HCT116 (cell line): ENCODE results near the gene WDR31. TPM values are rescaled to one million over a fixed set of nuclear protein-coding genes. Genes with fewer than 3 reads are reported as not detected.

Source experiments
- ATAC-seq: fragments of 200-7000 bp; cut with Tn5 transposase; 2 replicates; pipeline ENCODE4 v1.9.1; 2020; ENCODE audit warnings: mild to moderate bottlenecking, moderate library complexity
- BruUV-seq: library from RNA; stranded (reverse); fragments of 400-500 nt; replicated peaks from 2 replicates; lab custom pipeline; 2021; lab: Mats Ljungman, UMichigan
- CTCF ChIA-PET: fragments of 300-600 bp; sonication (Branson Sonifier 250); formaldehyde crosslinking; loops from one replicate; lab custom pipeline; 2021; ENCODE audit warnings: antibody characterized with exemption; lab: Charles Lee
- POLR2A ChIA-PET: fragments of 300-600, 350-600 bp; sonication (Branson Sonifier 250); formaldehyde crosslinking; loops from one replicate; lab custom pipeline; 2021; ENCODE audit warnings: antibody characterized with exemption; lab: Charles Lee
- RAD21 ChIA-PET, 2 experiments: fragments of 300-600 bp; sonication (Branson Sonifier 250); formaldehyde crosslinking; loops; one replicate each; lab custom pipeline; 2023; ENCODE audit warnings: low total read pairs in 2 of 2; ENCODE audit not compliant: uncharacterized antibody in 2 of 2, unreplicated experiment in 2 of 2, low non-redundant PET in 1 of 2; lab: Charles Lee
- DNase-seq: peaks from one replicate; pipeline ENCODE4 v3.0.0-alpha.2; 2010; ENCODE audit warnings: low read depth, low spot score
- H2AFZ ChIP-seq: fragments of 200-600 bp; shearing (Covaris generic), sonication (generic); 2 replicates; pipeline ENCODE4 v1.6.1; 2017; ENCODE audit warnings: low read depth, mixed run types, mixed read lengths, antibody characterized with exemption, low read length; ENCODE audit not compliant: poor library complexity, severe bottlenecking
- H3K27ac ChIP-seq: 2 replicates; pipeline ENCODE4 v1.5.1; 2012; ENCODE audit warnings: low read depth, low read length
- H3K27me3 ChIP-seq: fragments of 200-600 bp; sonication (generic); 2 replicates; pipeline ENCODE4 v1.6.1; 2016; ENCODE audit warnings: mixed run types, low read length, mixed read lengths; ENCODE audit not compliant: insufficient read depth
- H3K36me3 ChIP-seq, 2 experiments: fragments of 200-500 bp in 1 of 2; fragments of 200-600 bp in 1 of 2; sonication (Bioruptor generic) in 1 of 2; sonication (generic) in 1 of 2; 2 replicates each; pipeline versions ENCODE4 v1.5.1 to v1.6.1; 2014 to 2016; ENCODE audit warnings: low read length in 2 of 2, inconsistent platforms in 1 of 2, mixed read lengths in 1 of 2, mixed run types in 1 of 2; ENCODE audit not compliant: insufficient read depth in 2 of 2, control insufficient read depth in 1 of 2
- H3K4me1 ChIP-seq, 2 experiments: fragments of 200-600 bp in 1 of 2; sonication (generic) in 1 of 2; 2 replicates each; pipeline versions ENCODE4 v1.5.1 to v1.6.1; 2012 to 2017; ENCODE audit warnings: low read length in 2 of 2, inconsistent platforms in 1 of 2, mild to moderate bottlenecking in 1 of 2, mixed read lengths in 1 of 2, mixed run types in 1 of 2, moderate library complexity in 1 of 2; ENCODE audit not compliant: insufficient read depth in 2 of 2, control insufficient read depth in 1 of 2
- H3K4me2 ChIP-seq: fragments of 200-600 bp; sonication (generic); 2 replicates; pipeline ENCODE4 v1.6.1; 2017; ENCODE audit warnings: mixed run types, low read length, mixed read lengths
- H3K4me3 ChIP-seq, 2 experiments: fragments of 200-600 bp in 1 of 2; sonication (generic) in 1 of 2; replicated peaks in 1 of 2; 2 replicates each; pipeline ENCODE4 v1.5.1; 2011 to 2016; ENCODE audit warnings: low read length in 2 of 2, control low read depth in 1 of 2, low read depth in 1 of 2, mild to moderate bottlenecking in 1 of 2, mixed read lengths in 1 of 2, mixed run types in 1 of 2
- H3K79me2 ChIP-seq: fragments of 200-600 bp; sonication (generic); 2 replicates; pipeline ENCODE4 v1.6.1; 2017; ENCODE audit warnings: mild to moderate bottlenecking, mixed run types, low read length, moderate library complexity, mixed read lengths; ENCODE audit not compliant: insufficient read depth
- H3K9ac ChIP-seq: fragments of 200-600 bp; sonication (generic); 2 replicates; pipeline ENCODE4 v1.6.1; 2016; ENCODE audit warnings: low read length, mixed read lengths
- H3K9me2 ChIP-seq: fragments of 200-600 bp; sonication (generic), shearing (Covaris generic); 2 replicates; pipeline ENCODE4 v1.6.1; 2017; ENCODE audit warnings: mixed run types, mild to moderate bottlenecking, moderate library complexity; ENCODE audit not compliant: insufficient read depth
- H3K9me3 ChIP-seq, 2 experiments: fragments of 200-500 bp in 1 of 2; fragments of 200-600 bp in 1 of 2; sonication (Bioruptor generic) in 1 of 2; sonication (generic) in 1 of 2; 2 replicates each; pipeline ENCODE4 v1.6.1; 2014 to 2017; ENCODE audit warnings: low read length in 2 of 2, mixed read lengths in 2 of 2, inconsistent platforms in 1 of 2, low read depth in 1 of 2, mild to moderate bottlenecking in 1 of 2, mixed run types in 1 of 2, moderate library complexity in 1 of 2; ENCODE audit not compliant: control insufficient read depth in 1 of 2, insufficient read depth in 1 of 2
- H4K20me1 ChIP-seq: fragments of 200-600 bp; sonication (generic), shearing (Covaris generic); 2 replicates; pipeline ENCODE4 v1.6.1; 2017; ENCODE audit warnings: mixed run types, mild to moderate bottlenecking, moderate library complexity; ENCODE audit not compliant: insufficient read depth
- CEBPB ChIP-seq: IDR thresholded peaks from 2 replicates; pipeline ENCODE4 v1.6.1; 2012; ENCODE audit warnings: low read depth
- ELF1 ChIP-seq: IDR thresholded peaks from 2 replicates; pipeline ENCODE4 v1.6.1; 2012; ENCODE audit warnings: low read depth, borderline replicate concordance
- MAX ChIP-seq: IDR thresholded peaks from 2 replicates; pipeline ENCODE4 v1.6.1; 2012
- POLR2A ChIP-seq: IDR thresholded peaks from 2 replicates; pipeline ENCODE4 v1.7.0; 2011; ENCODE audit warnings: borderline replicate concordance; ENCODE audit not compliant: insufficient read depth, insufficient read length; ENCODE audit errors: extremely low read depth
- RAD21 ChIP-seq: IDR thresholded peaks from 2 replicates; pipeline ENCODE4 v1.6.1; 2012; ENCODE audit warnings: low read depth, mild to moderate bottlenecking
- REST ChIP-seq: IDR thresholded peaks from 2 replicates; pipeline ENCODE4 v1.6.1; 2012; ENCODE audit warnings: low read depth
- SIN3A ChIP-seq: IDR thresholded peaks from 2 replicates; pipeline ENCODE4 v1.6.1; 2012; ENCODE audit warnings: low read depth
- SP1 ChIP-seq: IDR thresholded peaks from 2 replicates; pipeline ENCODE4 v1.6.1; 2012; ENCODE audit warnings: low read depth
- SRF ChIP-seq: IDR thresholded peaks from 2 replicates; pipeline ENCODE4 v1.6.1; 2012; ENCODE audit warnings: low read depth
- YY1 ChIP-seq: IDR thresholded peaks from 2 replicates; pipeline ENCODE4 v1.6.1; 2011; ENCODE audit warnings: low read length, low read depth, moderate library complexity, mild to moderate bottlenecking; ENCODE audit not compliant: insufficient replicate concordance; ENCODE audit errors: extremely low read depth
- ZBTB33 ChIP-seq: IDR thresholded peaks from 2 replicates; pipeline ENCODE4 v1.6.1; 2011; ENCODE audit warnings: mild to moderate bottlenecking, low read length, moderate library complexity; ENCODE audit not compliant: insufficient replicate concordance; ENCODE audit errors: extremely low read depth
- ZFX ChIP-seq: fragments of 450-650 bp; IDR thresholded peaks from 2 replicates; pipeline ENCODE4 v1.6.1; 2017
- intact Hi-C: fragments of 100-400 bp; cut with micrococcal nuclease; formaldehyde crosslinking; loops from 2 replicates; pipeline ENCODE4 v1.10.0; 2022
- total RNA-seq: library from RNA; stranded (reverse); gene quantifications from one replicate; pipeline ENCODE4 v1.2.1, GENCODE V29; 2021; ENCODE audit not compliant: unreplicated experiment

Gene WDR31
- total RNA-seq, 1 experiment from 2014 or later: 5.9 TPM

GRCh38 chr9:113322671-113323070 is 17.4 kb downstream of the WDR31 start:
- Histone ChIP-seq H3K79me2 (no peaks in the 10 kb centered on the region), H3K9ac (no peak overlapping the region), H4K20me1 (no peaks in the 10 kb centered on the region), H3K4me1 (no peaks in the 10 kb centered on the region), H2AFZ (no peak overlapping the region), H3K9me3 (no peaks in the 10 kb centered on the region), H3K4me3 (no peak overlapping the region), H3K9me2 (no peaks in the 10 kb centered on the region), H3K27ac (no peak overlapping the region), H3K4me2 (no peak overlapping the region), H3K36me3 (no peaks in the 10 kb centered on the region), H3K27me3 (no peaks in the 10 kb centered on the region)
- ChIA-PET POLR2A (no interaction called here), RAD21 (no interaction called here), CTCF (no interaction called here)
- no TSS peak for BruUV-seq
- DNase-seq (no peak), ATAC-seq (no peak)
- intact Hi-C loops: no loop called here
- TF ChIP-seq CEBPB: no peak
- TF ChIP-seq SP1: no peak
- TF ChIP-seq SIN3A: no peak
- no peak for TF ChIP-seq POLR2A

GRCh38 chr9:113320051-113320450 is 20.0 kb downstream of the WDR31 start:
- H3K4me2 ChIP-seq: no peak overlapping the region
- H3K4me3 ChIP-seq: no peak overlapping the region
- no peak for ATAC-seq
- H3K27me3 ChIP-seq: no peaks in the 10 kb centered on the region
- ChIA-PET POLR2A (no interaction called here), RAD21 (no interaction called here), CTCF (no interaction called here)
- intact Hi-C loops: no loop called here
- no peak for DNase-seq
- no peaks in the 10 kb centered on the region for H3K4me1 ChIP-seq
- BruUV-seq: no TSS peak
- no peaks in the 10 kb centered on the region for H3K9me2 ChIP-seq
- H3K36me3 ChIP-seq: no peaks in the 10 kb centered on the region
- no peaks in the 10 kb centered on the region for H3K79me2 ChIP-seq
- H3K9ac ChIP-seq: no peak overlapping the region
- no peaks in the 10 kb centered on the region for H3K9me3 ChIP-seq
- H2AFZ ChIP-seq: no peak overlapping the region
- H4K20me1 ChIP-seq: no peaks in the 10 kb centered on the region
- TF ChIP-seq ELF1 (no peak), ZFX (no peak), POLR2A (no peak), REST (no peak), ZBTB33 (no peak), YY1 (no peak), RAD21 (no peak), SRF (no peak), MAX (no peak)
- H3K27ac ChIP-seq: no peak overlapping the region
